B cell (primary cell): Measurements from ENCODE around the gene THRB.

Source experiments
- CTCF ChIP-seq: fragments of 200-600 bp; IDR thresholded peaks from one replicate; pipeline ENCODE4 v1.8.0; 2022; ENCODE audit warnings: antibody characterized with exemption, mild to moderate bottlenecking
- EZH2 ChIP-seq: IDR thresholded peaks from 2 replicates; pipeline ENCODE4 v1.6.1; 2012; ENCODE audit warnings: borderline replicate concordance, low read depth, mild to moderate bottlenecking, moderate library complexity, low read length; ENCODE audit not compliant: insufficient read depth, poor library complexity, severe bottlenecking

DNA sequence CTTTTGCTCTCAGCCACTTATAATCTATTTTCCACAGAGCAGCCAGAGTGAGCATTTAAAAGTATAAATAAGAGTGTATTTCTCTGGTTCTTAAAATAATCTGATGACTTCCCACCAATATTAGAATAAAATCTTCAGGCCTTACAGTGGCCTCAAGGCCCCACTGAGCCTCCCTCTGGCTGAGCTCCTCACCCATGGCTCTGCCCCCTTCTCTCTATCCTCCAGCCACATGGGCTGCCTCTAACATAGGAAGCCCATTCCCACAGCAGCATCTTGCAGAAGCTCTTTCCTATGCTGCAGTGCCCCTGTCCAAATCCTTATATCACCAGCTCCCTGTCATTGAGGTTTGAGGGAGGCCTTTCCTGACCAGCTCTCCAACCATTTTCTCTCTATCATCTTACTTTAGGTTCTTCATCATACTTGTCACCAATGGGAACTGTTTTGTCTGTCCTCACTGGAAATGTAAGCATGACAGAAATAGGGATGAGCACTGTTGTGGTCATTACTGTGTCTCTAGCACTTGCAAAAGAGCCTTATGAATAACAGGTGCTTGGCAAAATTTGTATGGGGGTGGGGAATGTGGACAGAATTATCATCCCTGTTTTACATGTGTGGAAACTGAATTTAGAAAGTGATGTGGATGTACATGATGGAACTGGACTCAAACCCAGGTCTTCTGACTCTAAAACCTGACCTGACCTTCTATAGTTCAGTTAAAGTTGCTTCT is 299.0 kb downstream of the THRB start:
- TF ChIP-seq CTCF (no peak), EZH2 (no peak)
